Bronchial smooth muscle cell (primary cell): Measurements from ENCODE around the gene TSKS. TPM values are rescaled to one million over a fixed set of nuclear protein-coding genes. Genes with fewer than 3 reads are reported as not detected.

ENCODE experiments used
- total RNA-seq: library from RNA; depleted of rRNA; stranded (reverse); fragments of >200 nt; gene quantifications from 2 replicates; pipeline ENCODE4 v1.2.1, GENCODE V29; 2014

The TSKS gene, protein sequence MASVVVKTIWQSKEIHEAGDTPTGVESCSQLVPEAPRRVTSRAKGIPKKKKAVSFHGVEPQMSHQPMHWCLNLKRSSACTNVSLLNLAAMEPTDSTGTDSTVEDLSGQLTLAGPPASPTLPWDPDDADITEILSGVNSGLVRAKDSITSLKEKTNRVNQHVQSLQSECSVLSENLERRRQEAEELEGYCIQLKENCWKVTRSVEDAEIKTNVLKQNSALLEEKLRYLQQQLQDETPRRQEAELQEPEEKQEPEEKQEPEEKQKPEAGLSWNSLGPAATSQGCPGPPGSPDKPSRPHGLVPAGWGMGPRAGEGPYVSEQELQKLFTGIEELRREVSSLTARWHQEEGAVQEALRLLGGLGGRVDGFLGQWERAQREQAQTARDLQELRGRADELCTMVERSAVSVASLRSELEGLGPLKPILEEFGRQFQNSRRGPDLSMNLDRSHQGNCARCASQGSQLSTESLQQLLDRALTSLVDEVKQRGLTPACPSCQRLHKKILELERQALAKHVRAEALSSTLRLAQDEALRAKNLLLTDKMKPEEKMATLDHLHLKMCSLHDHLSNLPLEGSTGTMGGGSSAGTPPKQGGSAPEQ
- 0.26 and 0.32 TPM in 2 replicates for total RNA-seq

DNA sequence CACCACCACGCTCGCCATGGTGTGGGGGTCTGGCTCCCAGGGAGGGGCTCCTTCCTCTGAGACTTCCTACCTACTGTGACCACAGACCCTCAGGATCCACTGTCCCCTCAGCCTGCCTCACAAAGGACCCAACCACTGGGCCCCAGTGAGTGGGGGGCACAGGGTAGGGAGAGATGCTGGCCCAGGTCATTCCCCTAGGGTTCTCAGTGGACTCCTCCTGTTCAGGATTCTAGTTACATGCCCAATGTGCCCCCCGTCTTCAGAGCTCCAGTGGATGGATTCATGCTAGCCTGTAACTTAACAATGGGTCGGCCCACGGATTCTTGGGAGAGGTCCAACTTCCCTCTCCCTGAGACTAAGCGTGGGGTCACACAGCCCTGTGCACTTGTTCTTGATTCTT, at the start of gene TSKS:
Gene TSKS (minus strand): TSS at position 77 of the 400 bp plus-strand sequence. CDS start 59 bp downstream, at position 18.

DNA sequence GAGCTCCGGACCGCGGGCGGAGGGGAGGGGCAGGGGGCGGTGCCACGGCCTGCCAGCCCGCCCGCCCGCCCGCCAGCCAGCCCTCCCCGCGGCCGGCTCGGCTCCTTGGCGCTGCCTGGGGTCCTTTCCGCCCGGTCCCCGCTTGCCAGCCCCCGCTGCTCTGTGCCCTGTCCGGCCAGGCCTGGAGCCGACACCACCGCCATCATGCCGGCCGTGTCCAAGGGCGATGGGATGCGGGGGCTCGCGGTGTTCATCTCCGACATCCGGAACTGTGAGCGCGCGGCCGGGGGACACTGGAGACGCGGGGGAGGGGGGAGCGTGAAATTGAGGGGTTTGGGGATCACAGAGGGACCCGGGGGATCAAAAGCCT, 3.8 kb upstream of the TSKS start, which contains the start of gene AP2A1:
Gene AP2A1 (plus strand): TSS at position 72 of the 370 bp plus-strand sequence. CDS start 133 bp downstream, at position 205.

DNA sequence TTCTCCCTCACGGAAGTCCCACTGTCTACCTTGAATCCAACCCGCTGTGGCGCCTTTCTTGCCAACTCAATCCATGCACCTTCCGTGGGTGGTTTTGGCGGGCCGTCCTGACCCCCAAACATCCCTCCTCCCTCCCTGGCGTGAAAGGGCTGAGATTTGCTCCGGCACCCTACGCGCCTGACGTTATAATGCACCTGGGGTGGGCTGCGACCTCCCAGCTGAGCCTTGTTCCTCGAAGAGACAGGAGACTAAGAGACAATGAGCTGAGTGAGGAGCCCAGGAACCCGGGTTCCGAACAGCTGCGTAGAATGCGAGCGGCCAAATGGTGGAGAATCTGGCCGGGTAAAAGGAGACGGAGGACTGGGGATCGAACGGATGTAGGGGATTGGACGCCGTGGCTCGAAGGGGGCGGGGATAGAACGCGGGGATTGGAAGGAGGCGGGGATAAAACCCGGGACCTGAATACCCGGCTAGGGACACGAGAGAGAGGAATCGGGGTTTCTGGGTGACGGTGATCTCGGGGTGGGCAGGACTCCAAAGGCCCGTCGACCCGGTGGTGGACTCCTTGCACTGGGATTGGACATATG, 72.4 kb downstream of the TSKS start, which contains the start of gene CPT1C:
Gene CPT1C (plus strand): TSS at position 461 of the 587 bp plus-strand sequence. CDS start 1,137 bp downstream, outside the sequence.

Other genes starting within 250 kb of the TSKS start
- 231 and 301 TPM in 2 replicates for gene RCN3, start 235.3 kb downstream of the TSKS start, total RNA-seq
- 96.1 and 100 TPM in 2 replicates for gene NOSIP, start 182.8 kb downstream of the TSKS start, total RNA-seq
- 0.32 and 1.0 TPM in 2 replicates for gene PRRG2, start 182.0 kb downstream of the TSKS start, total RNA-seq
- gene PRR12, start 172.1 kb downstream of the TSKS start, total RNA-seq: 1.2 and 1.3 TPM in 2 replicates
- 40.7 and 48.1 TPM in 2 replicates for gene RRAS, start 123.2 kb downstream of the TSKS start, total RNA-seq
- 6.7 and 9.0 TPM in 2 replicates for gene SCAF1, start 121.1 kb downstream of the TSKS start, total RNA-seq
- gene IRF3, start 97.4 kb downstream of the TSKS start, total RNA-seq: 59.2 and 59.9 TPM in 2 replicates
- gene BCL2L12, start 97.4 kb downstream of the TSKS start, total RNA-seq: 0.52 and 1.6 TPM in 2 replicates
- 314 and 403 TPM in 2 replicates for gene PRMT1, start 86.0 kb downstream of the TSKS start, total RNA-seq
- gene ADM5, start 73.7 kb downstream of the TSKS start, total RNA-seq: 0.17 and 0.47 TPM in 2 replicates
- 26.6 and 34.5 TPM in 2 replicates for gene CPT1C, start 72.2 kb downstream of the TSKS start, total RNA-seq
- gene AP2A1, start 3.7 kb upstream of the TSKS start, total RNA-seq: 69.2 and 78.0 TPM in 2 replicates
- 28.5 and 33.1 TPM in 2 replicates for gene FUZ, start 50.0 kb upstream of the TSKS start, total RNA-seq
- gene MED25, start 55.0 kb upstream of the TSKS start, total RNA-seq: 13.2 and 13.3 TPM in 2 replicates
- gene PTOV1, start 87.9 kb upstream of the TSKS start, total RNA-seq: 61.8 and 67.4 TPM in 2 replicates
- gene PNKP, start 104.3 kb upstream of the TSKS start, total RNA-seq: 31.1 and 38.3 TPM in 2 replicates
- gene AKT1S1, start 114.0 kb upstream of the TSKS start, total RNA-seq: 9.2 and 9.6 TPM in 2 replicates
- gene TBC1D17, start 114.4 kb upstream of the TSKS start, total RNA-seq: 10.8 and 11.5 TPM in 2 replicates
- 0.47 and 0.52 TPM in 2 replicates for gene IL4I1, start 133.6 kb upstream of the TSKS start, total RNA-seq
- 11.7 and 32.0 TPM in 2 replicates for gene ATF5, start 165.9 kb upstream of the TSKS start, total RNA-seq
- 13.7 and 14.3 TPM in 2 replicates for gene NUP62, start 166.2 kb upstream of the TSKS start, total RNA-seq
- gene SIGLEC11, start 197.9 kb upstream of the TSKS start, total RNA-seq: not detected in 2 replicates